Lung (tissue), 16 donors: ENCODE measurements around the gene FTCDNL1. TPM values are rescaled to one million over a fixed set of nuclear protein-coding genes. Genes with fewer than 3 reads are reported as not detected.

ENCODE experiments used
- ATAC-seq: fragments of 200-7000 bp; cut with Tn5 transposase; one replicate; pipeline ENCODE4 v1.9.1; 2020; ENCODE audit warnings: moderate number of reproducible peaks; ENCODE audit not compliant: insufficient read depth, low FRiP score
- DNase-seq, 3 donors: peaks; one replicate each; pipeline ENCODE4 v3.0.0-alpha.2; 2013 to 2017
- H3K27ac ChIP-seq, 2 donors: one replicate each; pipeline ENCODE4 v1.5.1; 2013; ENCODE audit warnings: mild to moderate bottlenecking in 2 of 2, moderate library complexity in 2 of 2, control low read depth in 1 of 2, inconsistent platforms in 1 of 2, low read depth in 1 of 2, low read length in 1 of 2
- H3K27me3 ChIP-seq, 3 donors: one replicate each; pipeline ENCODE4 v1.5.1; 2013; ENCODE audit warnings: low read length in 2 of 3; ENCODE audit not compliant: control insufficient read depth in 3 of 3, insufficient read depth in 3 of 3
- H3K36me3 ChIP-seq, 4 donors: one replicate each; pipeline ENCODE4 v1.5.1; 2013; ENCODE audit warnings: low read length in 4 of 4, mild to moderate bottlenecking in 1 of 4, moderate library complexity in 1 of 4; ENCODE audit not compliant: control insufficient read depth in 4 of 4, insufficient read depth in 4 of 4
- H3K4me1 ChIP-seq, 5 donors: one replicate each; pipeline ENCODE4 v1.5.1; 2013; ENCODE audit warnings: low read length in 5 of 5, mild to moderate bottlenecking in 2 of 5, moderate library complexity in 1 of 5; ENCODE audit not compliant: control insufficient read depth in 5 of 5, insufficient read depth in 5 of 5
- H3K4me3 ChIP-seq: one replicate; pipeline ENCODE4 v1.5.1; 2013; ENCODE audit warnings: mild to moderate bottlenecking, control low read depth, moderate library complexity
- H3K9ac ChIP-seq, 2 donors: one replicate each; pipeline ENCODE4 v1.5.1; 2013; ENCODE audit warnings: low read length in 2 of 2, control low read depth in 1 of 2; ENCODE audit not compliant: insufficient read depth in 1 of 2
- H3K9me3 ChIP-seq, 4 donors: one replicate each; pipeline ENCODE4 v1.5.1; 2013; ENCODE audit warnings: low read length in 3 of 4, mild to moderate bottlenecking in 1 of 4, moderate library complexity in 1 of 4; ENCODE audit not compliant: control insufficient read depth in 4 of 4, insufficient read depth in 3 of 4
- WGBS, 2 donors: extraction: QIAGEN DNeasy Blood & Tissue Kit; methylation state at CpG; one replicate each; pipeline ENCODE4 v1.1.7; 2013; 5-methylcytosine and 5-hydroxymethylcytosine counted together
- long read RNA-seq, 5 donors: transcript quantifications; one replicate each; lab custom pipeline, GENCODE V29; 2026
- polyA plus RNA-seq, 2 donors: library from polyadenylated mRNA; stranded (reverse); fragments of 200-250 nt; gene quantifications; one replicate each; pipeline ENCODE4 v1.2.1, GENCODE V29; 2013
- total RNA-seq, 2 donors: library from RNA; depleted of rRNA in 1 of 2; stranded (reverse); fragments of >200 nt in 1 of 2; gene quantifications; one replicate each; pipeline ENCODE4 v1.2.1, GENCODE V29; 2014 to 2021
- TF ChIP-seq, protein P1 (sequence below): IDR thresholded peaks from 2 replicates; pipeline ENCODE4 v1.5.1; 2012; ENCODE audit warnings: mild to moderate bottlenecking; ENCODE audit errors: control extremely low read depth, extremely low read depth
- donor health status: control.
- donor health status: control.
- donor health status: Bipolar disorder and iron deficiency.
- donor health status: healthy.
- donor health status: DM: yes; HTN: yes; CAD: no.

The FTCDNL1 gene
- 1 to 10 TPM; 1.3 to 2.8 TPM for total RNA-seq
- 1 to 10 TPM; 1.6 to 2.0 TPM for polyA plus RNA-seq
- long read RNA-seq, donor 1, result 0 reads
- long read RNA-seq, donor 2, result 0 reads
- long read RNA-seq, donor 3, result 0 reads
- long read RNA-seq, donor 4, result 0 reads
- long read RNA-seq, donor 5, result 0 reads

DNA sequence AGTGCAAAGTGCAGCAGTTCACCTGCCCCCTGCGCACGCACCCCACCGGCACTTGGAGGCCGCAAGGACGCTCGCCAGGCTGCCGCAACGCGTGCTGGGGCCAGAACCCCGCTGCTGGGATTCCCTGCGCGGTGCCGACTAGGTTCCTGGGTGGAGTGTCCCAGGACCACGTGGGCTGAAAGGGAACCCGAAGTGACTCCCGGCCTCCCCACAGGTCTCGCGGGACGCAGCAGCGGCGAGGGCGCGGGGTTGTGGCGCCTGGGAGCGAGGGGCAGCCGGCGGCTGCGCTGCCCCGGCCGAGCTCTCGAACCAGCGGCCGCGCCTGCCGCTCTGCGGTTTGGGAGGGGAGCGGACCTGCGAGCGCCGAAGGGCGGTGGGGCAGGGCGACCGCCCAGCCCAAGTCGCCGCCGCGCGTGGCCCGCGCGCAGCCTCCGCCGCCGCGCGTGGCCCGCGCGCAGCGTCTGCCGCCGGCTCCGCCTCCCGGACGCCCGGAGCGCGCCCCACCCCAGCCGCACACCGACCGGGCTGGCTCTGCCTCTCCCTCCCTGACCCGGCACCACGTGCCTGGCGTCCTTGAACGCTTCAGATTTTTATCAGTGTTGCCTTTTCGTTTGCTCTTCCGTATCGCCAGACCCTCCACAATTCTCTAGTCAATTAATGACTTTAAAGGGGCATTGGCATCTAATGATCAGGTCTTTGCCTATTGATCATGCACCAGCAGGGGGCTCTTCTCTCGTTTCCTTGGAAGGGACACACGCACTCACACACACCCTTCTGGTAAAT, at the start of gene FTCDNL1:
FTCDNL1 (minus strand) TSS at position 475 of the 783 bp plus-strand sequence. CDS start 2,230 bp downstream, outside the sequence.
- H3K27ac ChIP-seq, result peak within 1 kb of the TSS; percentile 1 to 68
- peak within 1 kb of the TSS; percentile 70 for H3K4me3 ChIP-seq
- TF ChIP-seq, protein P1, sequence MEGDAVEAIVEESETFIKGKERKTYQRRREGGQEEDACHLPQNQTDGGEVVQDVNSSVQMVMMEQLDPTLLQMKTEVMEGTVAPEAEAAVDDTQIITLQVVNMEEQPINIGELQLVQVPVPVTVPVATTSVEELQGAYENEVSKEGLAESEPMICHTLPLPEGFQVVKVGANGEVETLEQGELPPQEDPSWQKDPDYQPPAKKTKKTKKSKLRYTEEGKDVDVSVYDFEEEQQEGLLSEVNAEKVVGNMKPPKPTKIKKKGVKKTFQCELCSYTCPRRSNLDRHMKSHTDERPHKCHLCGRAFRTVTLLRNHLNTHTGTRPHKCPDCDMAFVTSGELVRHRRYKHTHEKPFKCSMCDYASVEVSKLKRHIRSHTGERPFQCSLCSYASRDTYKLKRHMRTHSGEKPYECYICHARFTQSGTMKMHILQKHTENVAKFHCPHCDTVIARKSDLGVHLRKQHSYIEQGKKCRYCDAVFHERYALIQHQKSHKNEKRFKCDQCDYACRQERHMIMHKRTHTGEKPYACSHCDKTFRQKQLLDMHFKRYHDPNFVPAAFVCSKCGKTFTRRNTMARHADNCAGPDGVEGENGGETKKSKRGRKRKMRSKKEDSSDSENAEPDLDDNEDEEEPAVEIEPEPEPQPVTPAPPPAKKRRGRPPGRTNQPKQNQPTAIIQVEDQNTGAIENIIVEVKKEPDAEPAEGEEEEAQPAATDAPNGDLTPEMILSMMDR, result no peak
- peaks cover 0 to 46% (median 36%) of the 10 kb centered on the region in 3 donors for H3K27me3 ChIP-seq
- ATAC-seq (peak; percentile 97), DNase-seq (peak; percentile 59 to 69 (median 59))
- peak within 1 kb of the TSS in 1 of 2 donors; percentile 49 for H3K9ac ChIP-seq
- 1% methylated on average over 59 to 80 of the region's 80 CpGs for WGBS, 2 donors
- H3K36me3 ChIP-seq, result no peaks in the 10 kb centered on the region
- H3K9me3 ChIP-seq, result no peaks in the 10 kb centered on the region
- H3K4me1 ChIP-seq, result peaks cover 0 to 16% (median 0%) of the 10 kb centered on the region in 5 donors

DNA sequence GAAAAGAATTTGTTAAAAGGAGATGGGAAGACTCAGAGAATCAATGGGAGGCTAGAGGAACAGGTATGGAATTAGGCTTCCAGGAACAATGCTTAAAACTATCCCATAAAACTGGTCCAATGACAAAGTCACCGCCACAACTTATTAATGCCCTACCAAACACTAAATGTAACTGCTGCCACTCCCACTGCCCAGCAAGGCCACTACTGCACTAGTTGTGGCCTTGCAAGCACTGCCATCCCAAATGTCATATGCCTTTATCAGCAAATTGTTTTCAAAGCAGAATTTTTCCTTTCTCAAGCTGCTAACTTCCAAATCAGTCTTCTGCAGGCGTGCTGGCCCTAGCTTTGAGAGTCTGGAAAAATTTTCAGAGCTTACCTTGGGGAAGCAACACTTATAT, 45.6 kb upstream of the FTCDNL1 start:
- H3K27me3 ChIP-seq, result no peaks in the 10 kb centered on the region
- 80 to 91% methylated on average over 2 of the region's 2 CpGs for WGBS, 2 donors
- ATAC-seq, result no peak
- no peak for DNase-seq
- H3K27ac ChIP-seq, result no peak overlapping the region
- no peaks in the 10 kb centered on the region for H3K4me1 ChIP-seq
- H3K36me3 ChIP-seq, result no peaks in the 10 kb centered on the region
- no peak overlapping the region for H3K9ac ChIP-seq
- no peak overlapping the region for H3K4me3 ChIP-seq
- H3K9me3 ChIP-seq, result no peaks in the 10 kb centered on the region
- TF ChIP-seq, protein P1, result no peak

DNA sequence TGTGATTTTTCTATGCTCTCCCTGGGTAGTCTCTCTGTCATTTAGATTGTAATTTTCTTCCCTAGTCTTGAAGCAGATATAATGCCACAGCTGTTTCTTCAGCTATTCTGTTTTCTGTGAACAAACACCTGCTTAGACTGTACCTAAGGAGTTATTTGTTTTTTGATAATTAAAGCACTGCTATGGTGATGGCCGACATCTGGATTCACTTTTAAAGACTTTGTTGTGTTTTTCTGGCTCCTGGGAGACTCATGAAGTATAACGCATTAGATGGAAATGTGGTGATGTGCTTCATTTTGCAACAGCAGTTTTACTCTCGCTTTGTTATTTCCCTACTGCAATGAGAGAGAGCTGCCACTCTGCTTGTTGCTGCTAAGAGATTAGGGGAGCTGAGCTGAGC, 44.4 kb upstream of the FTCDNL1 start:
- DNase-seq, result no peak
- H3K27ac ChIP-seq, result no peak overlapping the region
- H3K9me3 ChIP-seq, result no peaks in the 10 kb centered on the region
- H3K36me3 ChIP-seq, result no peaks in the 10 kb centered on the region
- no peak overlapping the region for H3K4me3 ChIP-seq
- 79 to 87% methylated on average over 3 of the region's 3 CpGs for whole genome bisulfite sequencing, 2 donors
- H3K4me1 ChIP-seq, result no peaks in the 10 kb centered on the region
- no peak for ATAC-seq
- no peak overlapping the region for H3K9ac ChIP-seq
- TF ChIP-seq, protein P1, result no peak
- H3K27me3 ChIP-seq, result no peaks in the 10 kb centered on the region
